ELF-1 (cell line): ENCODE results near the gene DLD.

Source experiments
- DNase-seq: peaks from one replicate; pipeline ENCODE4 v3.0.0-alpha.2; 2016; ENCODE audit warnings: low read depth, low spot score

The DLD gene

GRCh38 chr7:107968449-107968848 is 77.5 kb downstream of the DLD start:
- DNase-seq, result no peak

- no peak for DNase-seq
Measured at GRCh38 chr7:107969856-107970255, 78.9 kb downstream of the DLD start.
